WTC11 (cell line): ENCODE measurements around the gene MRTFA. TPM values are rescaled to one million over a fixed set of nuclear protein-coding genes. Genes with fewer than 3 reads are reported as not detected.

Experiments used
- ATAC-seq: fragments of 200-7000 bp; cut with Tn5 transposase; 2 replicates; pipeline ENCODE4 v1.10.0; 2021; ENCODE audit warnings: mild to moderate bottlenecking, moderate library complexity
- CTCF ChIA-PET: fragments of 300-600 bp; sonication (Branson Sonifier 250); formaldehyde crosslinking; loops from one replicate; lab custom pipeline; 2021; ENCODE audit warnings: antibody characterized with exemption; lab: Charles Lee
- POLR2A ChIA-PET: fragments of 350-600 bp; sonication (Branson Sonifier 250); formaldehyde crosslinking; loops from one replicate; lab custom pipeline; 2021; ENCODE audit warnings: antibody characterized with exemption; lab: Charles Lee
- DNase-seq: peaks from one replicate; pipeline ENCODE4 v3.0.0; 2021; ENCODE audit warnings: low spot score
- H3K27ac Mint-ChIP-seq: 2 replicates; pipeline ENCODE4 v1.8.0; 2021; ENCODE audit warnings: mixed read lengths
- H3K27me3 Mint-ChIP-seq: 2 replicates; pipeline ENCODE4 v1.8.0; 2021; ENCODE audit warnings: low read depth, mild to moderate bottlenecking, moderate library complexity, mixed read lengths
- H3K36me3 Mint-ChIP-seq: 2 replicates; pipeline ENCODE4 v1.8.0; 2021; ENCODE audit warnings: mixed read lengths
- H3K4me1 Mint-ChIP-seq: 2 replicates; pipeline ENCODE4 v1.8.0; 2022; ENCODE audit warnings: mixed read lengths
- H3K4me3 Mint-ChIP-seq: 2 replicates; pipeline ENCODE4 v1.8.0; 2021; ENCODE audit warnings: mild to moderate bottlenecking, moderate library complexity, mixed read lengths
- H3K9me3 Mint-ChIP-seq: 2 replicates; pipeline ENCODE4 v1.8.0; 2021; ENCODE audit warnings: mixed read lengths
- ARID4B ChIP-seq: sonication (generic); formaldehyde crosslinking; IDR thresholded peaks from 2 replicates; pipeline ENCODE4 v1.8.0; 2023; ENCODE audit warnings: missing genetic modification reagents, mild to moderate bottlenecking, borderline replicate concordance
- EMX1 ChIP-seq: fragments of 250-450 bp; sonication (Bioruptor Pico); IDR thresholded peaks from 2 replicates; pipeline ENCODE4 v1.8.0; 2021; ENCODE audit warnings: mild to moderate bottlenecking
- FOXJ3 ChIP-seq: sonication (generic); formaldehyde crosslinking; IDR thresholded peaks from 2 replicates; pipeline ENCODE4 v1.9.0; 2021; ENCODE audit warnings: missing genetic modification reagents, mild to moderate bottlenecking, borderline replicate concordance
- HMGA2 ChIP-seq: fragments of 250-450 bp; sonication (Bioruptor Pico); IDR thresholded peaks from 2 replicates; pipeline ENCODE4 v1.4.0; 2021; ENCODE audit warnings: mild to moderate bottlenecking, moderate library complexity
- IRF1 ChIP-seq: sonication (generic); formaldehyde crosslinking; IDR thresholded peaks from 2 replicates; pipeline ENCODE4 v1.8.0; 2023; ENCODE audit warnings: missing genetic modification reagents
- KAT7 ChIP-seq: sonication (generic); formaldehyde crosslinking; IDR thresholded peaks from 2 replicates; pipeline ENCODE4 v1.8.1; 2023; ENCODE audit warnings: missing genetic modification reagents, mild to moderate bottlenecking, borderline replicate concordance
- NFE2L1 ChIP-seq: sonication (generic); formaldehyde crosslinking; IDR thresholded peaks from 2 replicates; pipeline ENCODE4 v1.8.1; 2023; ENCODE audit warnings: missing genetic modification reagents
- SMAD4 ChIP-seq: sonication (generic); formaldehyde crosslinking; IDR thresholded peaks from 2 replicates; pipeline ENCODE4 v1.8.0; 2022; ENCODE audit warnings: mild to moderate bottlenecking, missing genetic modification reagents
- SOX15 ChIP-seq: fragments of 250-450 bp; sonication (Bioruptor Pico); IDR thresholded peaks from 2 replicates; pipeline ENCODE4 v1.9.0; 2021; ENCODE audit warnings: mild to moderate bottlenecking
- SP1 ChIP-seq: sonication (generic); formaldehyde crosslinking; conservative IDR thresholded peaks from 2 replicates; pipeline ENCODE4 v1.8.1; 2022; ENCODE audit warnings: missing genetic modification reagents
- TCF7 ChIP-seq: sonication (generic); formaldehyde crosslinking; IDR thresholded peaks from 2 replicates; pipeline ENCODE4 v1.8.0; 2022; ENCODE audit warnings: mild to moderate bottlenecking, low read depth, missing genetic modification reagents, moderate library complexity
- TEAD1 ChIP-seq: sonication (generic); formaldehyde crosslinking; IDR thresholded peaks from 2 replicates; pipeline ENCODE4 v1.8.0; 2022; ENCODE audit warnings: mild to moderate bottlenecking, missing genetic modification reagents
- USF2 ChIP-seq: sonication (generic); formaldehyde crosslinking; IDR thresholded peaks from 2 replicates; pipeline ENCODE4 v1.8.1; 2023; ENCODE audit warnings: mild to moderate bottlenecking, missing genetic modification reagents, moderate library complexity
- ZMAT4 ChIP-seq: fragments of 250-450 bp; sonication (Bioruptor Pico); IDR thresholded peaks from 2 replicates; pipeline ENCODE4 v1.9.0; 2021; ENCODE audit warnings: mild to moderate bottlenecking
- ZNF121 ChIP-seq: sonication (generic); formaldehyde crosslinking; IDR thresholded peaks from 2 replicates; pipeline ENCODE4 v1.8.0; 2023; ENCODE audit warnings: missing genetic modification reagents
- ZNF219 ChIP-seq: sonication (generic); formaldehyde crosslinking; IDR thresholded peaks from 2 replicates; pipeline ENCODE4 v1.8.0; 2023; ENCODE audit warnings: missing genetic modification reagents, mild to moderate bottlenecking, borderline replicate concordance
- ZNF263 ChIP-seq: sonication (generic); formaldehyde crosslinking; IDR thresholded peaks from 2 replicates; pipeline ENCODE4 v1.8.1; 2022; ENCODE audit warnings: low read depth, mild to moderate bottlenecking, moderate library complexity, missing genetic modification reagents
- ZNF671 ChIP-seq: fragments of 250-450 bp; sonication (Bioruptor Pico); IDR thresholded peaks from 2 replicates; pipeline ENCODE4 v1.8.0; 2021; ENCODE audit warnings: mild to moderate bottlenecking
- total RNA-seq: library from RNA; stranded (reverse); gene quantifications from 3 replicates; pipeline ENCODE4 v1.2.3, GENCODE V29; 2021
- TF ChIP-seq, protein P1 (sequence below): sonication (generic); formaldehyde crosslinking; IDR thresholded peaks from 2 replicates; pipeline ENCODE4 v1.8.0; 2022; ENCODE audit warnings: mild to moderate bottlenecking, missing genetic modification reagents
- TF ChIP-seq, protein P2 (sequence below): sonication (generic); formaldehyde crosslinking; IDR thresholded peaks from 2 replicates; pipeline ENCODE4 v1.8.1; 2022; ENCODE audit warnings: low read depth, mild to moderate bottlenecking, moderate library complexity, missing genetic modification reagents, borderline replicate concordance

MRTFA gene
- total RNA-seq, 1 experiment from 2014 or later = 48.4 TPM

DNA sequence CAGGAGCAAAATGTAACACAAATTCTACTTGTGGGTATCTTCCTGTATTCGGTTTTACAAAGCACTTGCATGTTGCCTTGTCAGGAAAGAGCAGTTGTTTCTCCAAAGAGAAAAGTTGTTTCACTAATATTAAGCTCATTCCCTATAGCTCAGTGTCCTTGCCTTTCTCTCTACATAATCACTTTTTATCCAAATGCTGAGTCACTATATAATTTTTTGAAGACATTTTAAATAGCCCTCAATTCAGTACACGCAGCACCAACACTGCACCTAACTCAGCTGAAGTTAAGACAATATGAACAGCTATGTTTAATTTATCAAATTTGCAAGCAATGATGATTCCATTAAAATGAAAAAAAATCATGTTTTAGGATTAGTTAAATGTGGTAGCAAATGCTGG is 14.5 kb upstream of the MRTFA start:
- Mint-ChIP-seq H3K4me3 (no peak overlapping the region), H3K4me1 (peaks cover 18% of the 10 kb centered on the region), H3K9me3 (no peaks in the 10 kb centered on the region), H3K27me3 (no peaks in the 10 kb centered on the region), H3K36me3 (no peaks in the 10 kb centered on the region), H3K27ac (0 out of 2 replicates have a peak overlapping the region, but pooled peaks have one; percentile 44)
- ATAC-seq (no peak), DNase-seq (no peak)
- CTCF ChIA-PET = no interaction called here
- POLR2A ChIA-PET = interaction anchor here (0.6 kb wide), 1 partner anchor 12 kb away, joined by 3 read pairs; no protein-coding TSS in a partner anchor
- no peak for TF ChIP-seq ZNF121 (CRISPR knock-in tag)
- TF ChIP-seq FOXJ3 (CRISPR knock-in tag) = no peak
- no peak for TF ChIP-seq HMGA2
- no peak for TF ChIP-seq ZNF671
- no peak for TF ChIP-seq TEAD1
- TF ChIP-seq KAT7 (CRISPR knock-in tag) = no peak
- TF ChIP-seq ZNF219 = no peak
- TF ChIP-seq, protein P1, sequence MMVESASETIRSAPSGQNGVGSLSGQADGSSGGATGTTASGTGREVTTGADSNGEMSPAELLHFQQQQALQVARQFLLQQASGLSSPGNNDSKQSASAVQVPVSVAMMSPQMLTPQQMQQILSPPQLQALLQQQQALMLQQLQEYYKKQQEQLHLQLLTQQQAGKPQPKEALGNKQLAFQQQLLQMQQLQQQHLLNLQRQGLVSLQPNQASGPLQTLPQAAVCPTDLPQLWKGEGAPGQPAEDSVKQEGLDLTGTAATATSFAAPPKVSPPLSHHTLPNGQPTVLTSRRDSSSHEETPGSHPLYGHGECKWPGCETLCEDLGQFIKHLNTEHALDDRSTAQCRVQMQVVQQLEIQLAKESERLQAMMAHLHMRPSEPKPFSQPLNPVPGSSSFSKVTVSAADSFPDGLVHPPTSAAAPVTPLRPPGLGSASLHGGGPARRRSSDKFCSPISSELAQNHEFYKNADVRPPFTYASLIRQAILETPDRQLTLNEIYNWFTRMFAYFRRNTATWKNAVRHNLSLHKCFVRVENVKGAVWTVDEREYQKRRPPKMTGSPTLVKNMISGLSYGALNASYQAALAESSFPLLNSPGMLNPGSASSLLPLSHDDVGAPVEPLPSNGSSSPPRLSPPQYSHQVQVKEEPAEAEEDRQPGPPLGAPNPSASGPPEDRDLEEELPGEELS = no peak
- no peak for TF ChIP-seq SOX15 (CRISPR knock-in tag)
- no peak for TF ChIP-seq ZMAT4 (CRISPR knock-in tag)
- TF ChIP-seq SP1 (CRISPR knock-in tag) = no peak
- TF ChIP-seq, protein P2, sequence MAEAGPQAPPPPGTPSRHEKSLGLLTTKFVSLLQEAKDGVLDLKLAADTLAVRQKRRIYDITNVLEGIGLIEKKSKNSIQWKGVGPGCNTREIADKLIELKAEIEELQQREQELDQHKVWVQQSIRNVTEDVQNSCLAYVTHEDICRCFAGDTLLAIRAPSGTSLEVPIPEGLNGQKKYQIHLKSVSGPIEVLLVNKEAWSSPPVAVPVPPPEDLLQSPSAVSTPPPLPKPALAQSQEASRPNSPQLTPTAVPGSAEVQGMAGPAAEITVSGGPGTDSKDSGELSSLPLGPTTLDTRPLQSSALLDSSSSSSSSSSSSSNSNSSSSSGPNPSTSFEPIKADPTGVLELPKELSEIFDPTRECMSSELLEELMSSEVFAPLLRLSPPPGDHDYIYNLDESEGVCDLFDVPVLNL = no peak

DNA sequence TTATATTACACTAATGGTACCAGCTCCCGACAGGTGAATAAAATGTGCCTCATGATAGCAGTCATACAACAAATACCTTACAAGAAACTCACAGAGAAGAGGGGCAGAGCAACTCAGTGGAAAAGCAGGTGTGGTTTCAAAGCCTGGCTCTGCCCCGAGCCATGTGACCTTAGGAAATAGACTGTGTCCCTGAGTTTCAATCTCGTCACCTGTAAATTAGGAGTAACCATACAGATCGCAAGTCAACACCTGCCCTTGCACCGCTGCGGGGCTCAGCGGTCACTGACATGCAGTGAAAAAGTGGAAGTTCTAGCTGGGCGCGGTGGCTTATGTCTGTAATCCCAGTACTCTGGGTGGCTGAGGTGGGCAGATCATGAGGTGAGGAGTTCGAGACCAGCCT is 11.9 kb upstream of the MRTFA start:
- Mint-ChIP-seq H3K4me1 (peaks cover 15% of the 10 kb centered on the region), H3K27me3 (no peaks in the 10 kb centered on the region), H3K4me3 (no peak overlapping the region), H3K27ac (no peak overlapping the region), H3K9me3 (no peaks in the 10 kb centered on the region)
- ATAC-seq = no peak
- ChIA-PET POLR2A (no interaction called here), CTCF (interaction anchor here (0.8 to 1.1 kb wide), 3 partner anchors 35 to 215 kb away, joined by 3 to 4 read pairs (median 3); no protein-coding TSS in a partner anchor)
- DNase-seq = no peak
- TF ChIP-seq ZNF671 = no peak
- no peak for TF ChIP-seq ZNF263 (CRISPR knock-in tag)
- TF ChIP-seq USF2 = no peak
- no peak for TF ChIP-seq ZNF121 (CRISPR knock-in tag)
- no peak for TF ChIP-seq FOXJ3 (CRISPR knock-in tag)
- TF ChIP-seq, protein P2 = no peak
- TF ChIP-seq TCF7 (CRISPR knock-in tag) = no peak
- no peak for TF ChIP-seq SMAD4 (CRISPR knock-in tag)
- TF ChIP-seq ARID4B = no peak
- no peak for TF ChIP-seq IRF1
- TF ChIP-seq KAT7 (CRISPR knock-in tag) = no peak
- no peak for TF ChIP-seq EMX1 (CRISPR knock-in tag)
- TF ChIP-seq NFE2L1 = no peak
- TF ChIP-seq, all 79 proteins: peak for 0
- no peaks in the 10 kb centered on the region for H3K36me3 Mint-ChIP-seq
